Left cardiac atrium (tissue), 4 donors: ENCODE data around the gene NDUFAF7. TPM values are rescaled to one million over a fixed set of nuclear protein-coding genes. Genes with fewer than 3 reads are reported as not detected.
"Not testable (repeated sequence)": the region's sequence is repeated elsewhere in the genome, so short reads cannot be mapped to it uniquely, and the experiment has no call there.

Experiments used
- ATAC-seq, 2 donors: fragments of 200-7000 bp; cut with Tn5 transposase; one replicate each; pipeline ENCODE4 v1.9.1; 2020; ENCODE audit warnings: mild to moderate bottlenecking in 2 of 2, moderate library complexity in 2 of 2
- DNase-seq: peaks from one replicate; pipeline ENCODE4 v3.0.0-alpha.2; 2020
- intact Hi-C, 2 donors: fragments of 100-400 bp; cut with DNase I; formaldehyde crosslinking; loops; one replicate each; pipeline versions ENCODE4 v1.14.1 to v1.15.1; 2022 to 2023
- long read RNA-seq: library from polyadenylated mRNA; unstranded; transcript quantifications from one replicate; pipeline ENCODE4 v2.0.0, GENCODE V29; 2021
- total RNA-seq, 2 donors: library from RNA; stranded (reverse); fragmentation: NEBNext Ultra II Directional; extraction: Animal tissue kit (Norgen Biotek cat#: 25700); gene quantifications; one replicate each; pipeline ENCODE4 v1.2.1, GENCODE V29; 2021
- donor health status: DM: no; HTN: yes; CAD: no.
- donor health status: DM: no; HTN: yes; CAD: no; lungs with severe emphysema.
- donor health status: DM: yes; HTN: yes; CAD: no.
- donor health status: Dilated cardiomyopathy.

Gene NDUFAF7, protein sequence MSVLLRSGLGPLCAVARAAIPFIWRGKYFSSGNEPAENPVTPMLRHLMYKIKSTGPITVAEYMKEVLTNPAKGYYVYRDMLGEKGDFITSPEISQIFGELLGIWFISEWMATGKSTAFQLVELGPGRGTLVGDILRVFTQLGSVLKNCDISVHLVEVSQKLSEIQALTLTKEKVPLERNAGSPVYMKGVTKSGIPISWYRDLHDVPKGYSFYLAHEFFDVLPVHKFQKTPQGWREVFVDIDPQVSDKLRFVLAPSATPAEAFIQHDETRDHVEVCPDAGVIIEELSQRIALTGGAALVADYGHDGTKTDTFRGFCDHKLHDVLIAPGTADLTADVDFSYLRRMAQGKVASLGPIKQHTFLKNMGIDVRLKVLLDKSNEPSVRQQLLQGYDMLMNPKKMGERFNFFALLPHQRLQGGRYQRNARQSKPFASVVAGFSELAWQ
- 10 to 100 TPM; 17.1 to 22.2 TPM for total RNA-seq
- long read RNA-seq, transcript NDUFAF7-201 (10 exons, 2,176 nt), result major isoform, 30 of 37 reads
- long read RNA-seq, partial matches to known transcripts, result 0 of 37 reads
- long read RNA-seq, other reads (novel, unspliced or antisense), result 7 of 37 reads

DNA sequence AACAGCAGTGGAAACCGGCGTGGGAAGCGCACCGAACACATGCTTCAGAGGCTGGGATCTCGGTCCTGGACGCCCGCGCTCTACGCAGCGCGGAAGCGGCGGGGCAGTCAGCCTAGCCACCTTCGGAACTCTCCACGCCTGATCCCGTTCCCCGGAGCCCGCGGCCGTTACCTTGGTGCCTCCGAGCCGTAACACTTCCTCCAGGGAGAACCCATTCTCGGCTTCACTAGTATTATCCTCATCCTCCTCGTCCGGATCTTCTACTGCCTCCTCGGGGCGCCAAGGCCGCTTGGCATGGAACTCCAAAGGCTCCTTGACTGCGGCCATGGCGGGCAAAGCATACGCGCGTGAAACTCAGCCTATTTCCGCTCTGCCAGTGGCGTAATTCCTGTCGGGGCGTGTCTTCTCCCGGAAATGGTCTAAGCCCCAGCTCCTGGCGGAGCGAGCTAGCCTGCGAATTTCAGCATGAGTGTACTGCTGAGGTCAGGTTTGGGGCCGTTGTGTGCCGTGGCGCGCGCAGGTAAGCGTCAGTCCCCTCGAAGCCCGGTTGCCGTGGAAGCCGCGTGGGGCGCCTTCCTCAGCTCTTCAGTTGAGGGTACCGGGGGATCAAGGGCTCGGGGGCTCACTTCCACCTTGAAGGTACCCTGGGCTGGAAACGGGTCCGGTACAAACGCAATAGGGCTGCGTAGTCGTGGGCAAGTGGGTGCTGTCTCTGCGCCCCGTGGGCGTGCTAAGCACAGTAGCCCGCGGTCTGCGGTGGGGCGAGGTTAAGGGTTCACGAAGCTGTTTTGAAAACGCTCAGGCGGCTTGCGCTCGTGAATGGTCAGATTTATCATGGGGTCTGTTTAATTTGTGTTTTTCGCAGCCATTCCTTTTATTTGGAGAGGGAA lies at the start of gene NDUFAF7, which contains the start of gene CEBPZ:
Gene NDUFAF7, plus strand, starts transcription at position 418 of the 890 bp plus-strand sequence. Its CDS starts 48 bp downstream, at position 466.
Gene CEBPZ, minus strand, starts transcription at position 356 of the 890 bp plus-strand sequence. Its CDS starts 29 bp downstream, at position 327.
- peak; percentile 94 for DNase-seq
- peak; percentile 97 to 99 for ATAC-seq
- intact Hi-C loops, result no loop called here

DNA sequence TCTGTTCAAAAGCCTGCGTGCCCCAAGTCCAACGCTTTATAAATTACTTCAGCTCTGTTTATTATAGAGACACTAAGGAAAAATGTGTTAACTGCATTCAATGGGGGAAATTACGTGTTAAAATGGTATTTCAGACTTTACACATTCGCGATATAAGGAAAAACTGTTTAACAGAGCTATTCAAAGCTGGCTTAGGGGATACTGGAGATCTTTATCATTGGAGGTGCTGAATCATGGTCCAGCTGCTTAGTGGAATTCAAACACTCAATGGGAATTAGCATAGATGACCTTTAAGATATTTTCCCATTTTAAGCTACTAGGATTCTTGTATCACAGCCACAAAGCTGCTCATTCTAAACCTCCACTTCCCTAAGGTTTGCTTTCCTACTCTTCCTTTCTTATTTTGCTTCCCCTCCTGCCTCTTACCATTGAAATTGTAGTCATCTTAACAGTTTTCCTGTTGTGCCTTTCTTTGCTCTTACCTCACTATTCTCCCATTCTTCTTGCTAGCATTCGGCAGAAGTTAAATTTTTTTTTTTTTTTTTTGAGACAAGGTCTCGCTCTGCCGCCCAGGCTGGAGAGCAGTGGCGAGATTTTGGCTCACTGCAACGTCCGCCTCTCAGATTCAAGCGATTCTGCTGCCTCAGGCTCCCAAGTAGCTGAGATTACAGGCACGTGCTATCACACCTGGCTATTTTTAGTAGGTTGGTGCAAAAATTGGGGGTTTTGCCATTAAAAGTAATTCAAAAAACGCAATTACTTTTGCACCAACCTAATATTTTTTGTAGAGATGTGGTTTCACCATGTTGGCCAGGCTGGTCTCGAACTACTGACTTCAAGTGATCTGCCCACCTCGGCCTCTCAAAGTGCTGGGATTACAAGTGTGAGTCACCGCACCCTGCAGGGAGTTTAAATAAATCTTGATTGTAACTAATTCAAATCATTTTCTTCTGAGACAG lies 49.5 kb upstream of the NDUFAF7 start:
- intact Hi-C loops, result no loop called here
- DNase-seq (no peak), ATAC-seq (no peak)

- ATAC-seq (no peak), DNase-seq (no peak)
- intact Hi-C loops, result no loop called here
These were observed 42.9 kb upstream of the NDUFAF7 start, which contains the start of gene SULT6B1 for GRCh38 chr2:37188570-37188969. Gene SULT6B1 (minus strand): TSS chr2:37188670. CDS start chr2:37188640, 30 bp downstream.

GRCh38 chr2:37189452-37190153 lies 41.9 kb upstream of the NDUFAF7 start:
- DNase-seq, result no peak
- peak in 1 of 2 donors; percentile 58 for ATAC-seq
- intact Hi-C loops, result no loop called here

DNA sequence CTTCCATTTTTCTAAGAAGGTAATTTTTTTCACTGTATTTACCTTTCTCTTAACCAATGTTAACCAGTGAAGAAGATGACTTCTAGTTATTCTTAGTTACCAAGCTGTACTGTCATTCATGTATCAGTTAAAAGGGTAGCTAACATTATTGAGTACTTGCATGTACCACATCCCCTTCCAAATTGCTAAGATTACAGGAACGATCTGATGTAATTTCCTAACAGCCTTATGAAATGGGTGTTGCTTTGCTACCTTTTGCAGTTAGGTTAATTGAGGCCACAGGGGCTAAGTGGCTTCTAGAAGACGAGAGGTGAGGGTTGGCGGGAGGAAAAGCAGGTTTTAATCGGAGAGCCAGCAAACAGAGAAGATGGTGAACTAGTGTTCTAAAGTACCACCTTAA lies 41.2 kb upstream of the NDUFAF7 start:
- no peak for DNase-seq
- intact Hi-C loops, result no loop called here
- no peak for ATAC-seq

DNA sequence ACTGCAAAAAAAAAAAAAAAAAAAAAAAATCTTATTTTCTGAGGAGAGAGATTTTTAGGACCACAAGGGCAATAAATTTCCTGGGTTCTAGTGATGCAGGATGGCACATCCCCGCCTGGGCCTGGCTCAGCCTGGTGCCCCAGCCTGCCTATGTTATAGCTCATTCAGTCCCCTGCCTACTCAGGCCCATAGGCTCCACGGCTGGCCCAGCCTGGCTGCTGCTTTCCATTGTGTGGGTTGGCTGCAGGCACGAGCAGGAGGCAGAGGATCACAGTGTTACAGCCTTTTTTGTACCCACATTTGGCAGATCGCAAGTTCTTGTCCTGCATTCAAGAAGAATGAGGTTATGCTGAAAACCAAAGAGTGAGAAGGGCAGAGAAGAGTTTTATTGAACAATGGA lies 40.2 kb upstream of the NDUFAF7 start:
- DNase-seq, result no peak
- no peak for ATAC-seq
- intact Hi-C loops, result no loop called here

DNA sequence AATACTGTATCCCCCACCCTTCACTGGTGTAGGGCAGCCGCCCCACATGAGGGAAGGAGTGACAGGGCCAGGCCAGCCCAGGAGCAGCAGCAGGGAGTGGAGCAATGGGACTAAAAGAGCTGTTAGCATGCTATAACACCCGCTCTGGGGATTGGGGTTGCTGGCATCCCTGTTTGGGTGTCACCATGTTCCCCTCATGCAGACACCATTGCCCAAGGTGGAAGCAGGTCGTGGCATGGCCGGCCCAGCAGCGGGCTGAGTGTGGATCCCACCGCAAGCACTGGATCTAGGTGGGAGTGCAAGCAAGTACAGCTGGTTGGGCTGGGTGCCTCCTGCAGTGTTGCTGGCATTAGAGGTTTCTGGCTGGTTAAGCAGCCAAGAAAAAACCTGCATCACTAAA lies 39.7 kb upstream of the NDUFAF7 start:
- DNase-seq, result no peak
- ATAC-seq, result no peak
- intact Hi-C loops, result no loop called here

DNA sequence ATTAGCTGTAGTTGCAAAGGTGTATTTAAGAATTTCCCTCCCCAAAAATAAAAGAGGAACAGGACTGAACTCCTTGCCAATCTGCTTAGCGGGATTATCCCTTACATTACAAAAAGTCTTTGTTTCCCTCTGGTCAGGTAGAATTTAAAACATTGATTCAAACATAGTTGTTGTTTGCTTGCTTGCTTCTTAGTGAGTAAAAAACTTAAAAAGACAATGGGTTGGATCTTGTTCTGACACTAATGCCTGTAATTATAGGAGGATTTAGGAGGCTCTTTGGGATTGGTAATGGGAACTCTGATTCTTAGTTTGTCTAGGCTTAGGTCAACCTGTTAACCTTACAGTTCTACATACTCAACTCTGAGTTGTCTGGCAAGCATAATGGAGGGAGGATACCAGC lies 38.9 kb upstream of the NDUFAF7 start:
- ATAC-seq (no peak), DNase-seq (no peak)
- intact Hi-C loops, result no loop called here

DNA sequence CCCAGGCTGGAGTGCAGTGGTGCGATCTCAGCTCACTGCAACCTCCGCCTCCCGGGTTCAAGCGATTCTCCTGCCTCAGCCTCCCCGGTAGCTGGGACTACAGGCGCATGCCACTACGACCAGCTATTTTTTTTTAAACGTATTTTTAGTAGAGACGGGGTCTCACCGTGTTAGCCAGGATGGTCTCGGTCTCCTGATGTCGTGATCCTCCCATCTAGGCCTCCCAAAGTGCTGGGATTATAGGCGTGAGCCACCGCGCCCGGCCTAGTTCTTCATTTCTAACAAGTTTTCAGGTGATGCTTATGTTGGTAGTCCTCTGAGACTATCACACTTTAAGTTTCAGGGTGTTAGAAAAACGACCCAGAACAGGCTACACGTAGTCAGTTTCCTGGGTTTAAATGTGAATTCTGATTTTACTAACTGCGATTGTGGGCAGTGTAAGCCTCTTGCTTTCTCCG lies 35.6 kb upstream of the NDUFAF7 start:
- ATAC-seq, DNase-seq, intact Hi-C loops: not testable (repeated sequence)

- intact Hi-C loops, result no loop called here
- DNase-seq (peak; percentile 86), ATAC-seq (peak; percentile 92 to 93)
These were observed 34.9 kb upstream of the NDUFAF7 start, which contains the start of gene CEBPZOS for GRCh38 chr2:37196320-37197195. Gene CEBPZOS (plus strand): TSS chr2:37196496. CDS start chr2:37199705, 3,209 bp downstream.

GRCh38 chr2:37198681-37199065 lies 32.8 kb upstream of the NDUFAF7 start:
- no peak for ATAC-seq
- intact Hi-C loops, result no loop called here
- no peak for DNase-seq

- intact Hi-C loops, result no loop called here
- DNase-seq (no peak), ATAC-seq (no peak)
These were observed 30.2 kb upstream of the NDUFAF7 start for GRCh38 chr2:37201208-37201607.

- no peak for DNase-seq
- intact Hi-C loops, result no loop called here
- no peak for ATAC-seq
These were observed 29.7 kb upstream of the NDUFAF7 start for GRCh38 chr2:37201766-37202165.

DNA sequence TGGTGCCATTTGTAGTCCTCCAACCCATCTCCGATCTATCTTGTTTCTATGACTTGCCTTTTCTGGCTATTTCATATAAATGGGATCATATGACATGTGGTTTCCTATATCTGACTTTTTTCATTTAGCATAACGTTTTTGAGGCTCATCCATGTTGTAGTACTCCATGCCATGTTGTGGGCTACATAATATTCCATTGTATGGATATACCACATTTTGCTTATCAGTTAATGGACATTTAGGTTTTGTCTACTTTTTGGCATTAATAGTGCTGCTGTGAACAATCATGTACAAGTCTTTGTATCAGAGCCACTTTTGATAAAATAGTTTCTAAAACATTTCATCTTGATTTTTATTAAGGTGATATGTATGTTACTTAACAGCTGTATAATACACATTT lies 27.8 kb upstream of the NDUFAF7 start:
- intact Hi-C loops, result no loop called here
- DNase-seq, result no peak
- ATAC-seq, result no peak

- ATAC-seq, intact Hi-C loops, DNase-seq: not testable (repeated sequence)
These were observed 26.3 kb upstream of the NDUFAF7 start for GRCh38 chr2:37205071-37205661.

DNA sequence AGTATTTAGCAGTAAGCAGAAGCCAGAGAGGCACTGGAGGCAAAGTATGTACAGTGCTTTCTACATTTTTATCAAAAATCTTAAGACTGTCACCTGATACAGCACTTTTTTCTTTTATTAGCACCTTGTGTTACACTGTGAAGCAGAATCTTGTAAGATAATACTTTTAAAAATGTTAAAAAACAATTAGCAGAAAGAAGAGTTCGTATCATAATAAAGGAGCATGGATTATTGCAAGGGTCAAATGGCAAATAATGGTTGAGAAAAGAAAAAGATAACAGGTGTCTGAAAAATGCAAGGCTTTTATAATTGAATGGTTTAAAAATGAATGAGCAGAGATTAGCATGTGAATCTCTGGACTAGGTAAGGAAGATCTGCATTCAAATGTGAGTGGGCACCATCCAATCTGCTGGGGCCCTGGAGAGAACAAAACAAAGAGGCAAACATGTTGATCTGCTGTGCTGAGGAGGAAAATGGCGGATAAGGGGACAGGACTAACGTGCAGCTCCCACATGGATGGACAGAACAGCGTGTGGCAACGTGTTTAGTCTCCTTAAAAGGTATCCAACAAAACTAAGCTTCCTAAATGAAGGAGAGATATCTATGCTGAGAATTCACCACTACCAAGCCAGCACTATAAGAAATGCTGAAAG lies 25.6 kb upstream of the NDUFAF7 start:
- ATAC-seq (no peak), DNase-seq (no peak)
- intact Hi-C loops, result no loop called here
